ENCODE results near the gene RAMAC.
"Not testable (repeated sequence)": the region's sequence is repeated elsewhere in the genome, so short reads cannot be mapped to it uniquely, and the experiment has no call there.

Gene RAMAC

DNA sequence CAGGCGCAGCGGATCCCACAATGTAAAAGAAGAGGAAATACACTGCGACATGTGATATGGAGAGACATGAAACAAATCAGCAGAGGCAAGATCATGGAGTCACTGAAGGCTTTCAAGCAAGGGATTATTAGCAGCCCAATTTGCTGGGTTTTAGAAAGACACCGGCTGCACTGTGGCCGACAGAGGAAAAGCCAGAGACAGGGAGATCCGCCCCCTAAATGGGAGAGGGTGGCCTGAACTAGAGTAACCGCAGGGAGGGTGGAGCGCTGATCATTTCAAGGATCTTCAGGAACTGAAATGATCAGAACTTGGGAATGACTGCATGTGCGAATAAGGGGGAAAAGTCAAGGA, 26.0 kb downstream of the RAMAC start:
- no peak for DNase-seq (ENCODE audit: low read depth in 1 of 2, low spot score in 1 of 2)

DNA sequence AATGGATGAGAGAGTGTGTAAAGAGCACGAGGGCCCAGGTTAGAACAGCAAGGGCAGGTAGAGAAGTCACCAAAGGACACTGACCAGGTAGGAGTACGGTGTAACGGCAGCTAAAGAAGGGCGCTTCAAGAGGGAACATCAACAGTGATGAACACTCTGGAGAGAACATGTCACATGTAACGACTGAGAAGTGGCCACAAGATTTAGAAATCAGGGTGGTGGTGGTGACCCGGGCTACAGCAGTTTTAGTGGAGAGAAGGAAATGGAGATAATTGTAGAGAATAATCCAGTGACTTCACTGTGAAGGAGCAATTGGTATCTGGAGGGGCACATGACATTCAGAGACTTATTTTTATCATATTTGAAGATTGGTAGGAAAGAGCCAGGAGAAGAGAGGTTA, 26.6 kb downstream of the RAMAC start:
- DNase-seq (ENCODE audit: low read depth in 1 of 2, low spot score in 1 of 2) = no peak

DNA sequence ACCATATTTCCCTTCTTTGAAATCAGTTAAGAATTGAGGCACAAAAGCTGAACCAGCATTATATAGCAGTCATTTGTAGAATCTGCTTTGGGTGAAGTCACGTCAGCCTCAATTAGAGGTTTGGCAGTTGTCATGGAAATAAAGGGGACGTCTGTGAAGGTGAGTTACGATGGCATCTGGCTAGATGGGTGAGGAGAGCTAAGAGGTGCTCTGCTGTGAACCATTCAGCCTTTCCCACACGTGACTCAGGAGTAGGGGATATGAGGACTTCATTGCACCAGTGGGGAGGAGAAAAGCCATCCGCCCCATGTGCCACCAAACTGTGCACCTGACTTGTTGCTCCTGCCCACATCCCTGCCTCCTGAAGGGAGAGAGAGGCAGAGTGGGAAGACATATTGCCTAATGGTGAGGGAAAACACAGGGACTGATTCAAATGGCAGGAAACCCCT, 28.2 kb downstream of the RAMAC start:
- DNase-seq (ENCODE audit: low read depth in 1 of 2, low spot score in 1 of 2) = no peak

DNA sequence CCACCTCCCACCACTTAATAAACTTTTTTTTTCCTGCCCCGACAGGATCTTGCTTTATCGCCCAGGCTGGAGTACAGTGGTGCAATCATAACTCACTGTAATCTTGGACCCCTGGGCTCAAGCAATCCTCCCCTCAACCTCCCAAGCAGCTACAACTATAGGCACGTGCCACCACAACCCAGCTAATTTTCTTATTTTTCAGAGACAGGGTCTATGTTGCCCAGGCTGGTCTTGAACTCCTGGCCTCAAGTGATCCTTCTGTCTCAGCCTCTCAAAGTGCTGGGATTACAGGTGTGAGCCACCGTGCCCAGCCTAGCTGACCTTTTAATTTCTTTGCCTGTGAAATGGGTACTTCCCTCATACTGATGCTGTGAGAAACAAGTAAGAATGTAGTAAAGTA, 29.4 kb downstream of the RAMAC start:
- DNase-seq (ENCODE audit: low read depth in 1 of 2, low spot score in 1 of 2) = no peak

DNA sequence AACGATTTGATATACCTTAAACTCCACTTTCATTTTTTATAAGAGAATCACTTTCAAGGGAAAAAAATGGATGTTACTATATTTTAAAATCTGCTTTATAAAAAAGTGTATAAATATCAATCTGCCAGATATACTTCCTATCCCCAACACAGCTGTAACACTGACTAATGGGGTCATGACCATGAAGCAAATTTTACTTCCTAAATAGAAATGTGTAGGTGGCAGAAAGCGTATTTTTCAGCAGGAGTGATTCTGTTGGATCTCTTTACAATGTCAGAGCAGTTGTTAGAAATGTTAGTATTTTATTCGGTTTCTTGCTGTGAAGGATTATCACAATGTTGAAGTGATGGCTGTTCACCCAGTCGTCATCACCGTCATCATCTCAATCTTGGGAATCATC, 30.9 kb downstream of the RAMAC start:
- DNase-seq (ENCODE audit: low read depth in 1 of 2, low spot score in 1 of 2) = no peak

DNA sequence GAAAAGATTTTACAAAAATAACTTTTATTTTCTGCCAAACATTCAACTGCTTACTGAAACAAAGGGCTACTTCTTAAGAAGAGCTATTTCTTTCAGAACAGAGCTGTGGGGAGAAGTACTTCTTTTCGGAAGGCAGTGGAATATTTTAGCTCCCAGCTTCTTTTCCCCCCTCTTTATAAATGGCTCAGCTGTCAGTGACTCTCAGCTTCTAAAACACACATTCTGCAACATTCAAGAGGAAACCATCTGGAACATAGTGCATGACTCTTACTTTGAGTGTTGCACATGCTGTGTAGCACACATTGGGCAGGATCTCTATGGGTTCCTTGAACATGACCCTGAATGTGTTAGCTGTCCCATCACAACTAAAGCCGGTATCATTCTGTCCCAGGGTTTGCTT, 32.4 kb downstream of the RAMAC start:
- DNase-seq (ENCODE audit: low read depth in 1 of 2, low spot score in 1 of 2) = no peak

DNA sequence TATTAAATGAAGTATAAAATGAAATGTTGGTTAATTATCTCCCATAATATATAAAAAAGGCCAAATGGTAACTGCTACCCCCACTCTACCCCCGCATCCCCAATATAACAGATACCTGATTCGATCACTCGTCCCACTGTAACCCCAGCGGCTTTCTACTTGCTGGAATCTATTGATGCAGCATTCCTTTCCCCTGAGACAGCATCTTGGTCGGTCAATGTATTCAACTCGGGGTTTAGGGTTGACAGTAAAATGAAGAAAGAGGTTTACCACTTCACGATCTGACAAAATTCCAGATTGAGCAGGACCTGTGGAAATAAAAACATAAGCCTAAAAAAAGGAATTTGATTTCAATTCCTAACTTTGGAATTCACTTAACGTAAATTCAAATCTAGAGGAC, 44.0 kb downstream of the RAMAC start:
- DNase-seq (ENCODE audit: low read depth in 1 of 2, low spot score in 1 of 2) = no peak

DNA sequence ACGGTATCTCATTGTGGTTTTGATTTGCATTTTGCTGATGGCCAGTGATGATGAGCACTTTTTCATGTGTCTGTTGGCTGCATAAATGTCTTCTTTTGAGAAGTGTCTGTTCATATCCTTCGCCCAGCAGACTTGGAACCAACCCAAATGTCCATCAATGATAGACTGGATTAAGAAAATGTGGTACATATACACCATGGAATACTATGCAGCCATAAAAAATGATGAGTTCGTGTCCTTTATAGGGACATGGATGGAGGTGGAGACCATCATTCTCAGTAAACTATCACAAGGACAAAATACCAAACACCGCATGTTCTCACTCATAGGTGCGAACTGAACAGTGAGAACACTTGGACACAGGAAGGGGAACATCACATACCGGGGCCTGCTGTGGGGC, 45.2 kb downstream of the RAMAC start:
- not testable (repeated sequence) for DNase-seq (ENCODE audit: low read depth in 1 of 2, low spot score in 1 of 2)

DNA sequence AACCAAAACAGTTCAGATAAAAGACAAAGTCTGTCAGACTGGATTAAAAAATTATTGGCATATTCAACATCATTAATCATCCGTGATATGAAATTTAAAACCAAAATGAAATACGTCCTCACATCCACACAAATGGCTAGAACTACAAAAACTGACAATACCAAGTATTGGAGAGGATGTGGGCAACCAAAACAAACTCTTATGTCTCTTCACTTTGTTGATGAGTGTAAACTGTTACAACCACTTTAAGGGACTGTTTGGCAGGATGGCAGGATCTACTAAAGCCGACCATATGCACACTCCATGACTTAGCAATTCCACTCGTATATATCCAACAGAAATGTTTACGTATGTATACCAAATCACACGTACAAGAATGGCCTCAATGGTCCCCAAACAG, 50.2 kb downstream of the RAMAC start:
- DNase-seq (ENCODE audit: low read depth in 1 of 2, low spot score in 1 of 2) = no peak

DNA sequence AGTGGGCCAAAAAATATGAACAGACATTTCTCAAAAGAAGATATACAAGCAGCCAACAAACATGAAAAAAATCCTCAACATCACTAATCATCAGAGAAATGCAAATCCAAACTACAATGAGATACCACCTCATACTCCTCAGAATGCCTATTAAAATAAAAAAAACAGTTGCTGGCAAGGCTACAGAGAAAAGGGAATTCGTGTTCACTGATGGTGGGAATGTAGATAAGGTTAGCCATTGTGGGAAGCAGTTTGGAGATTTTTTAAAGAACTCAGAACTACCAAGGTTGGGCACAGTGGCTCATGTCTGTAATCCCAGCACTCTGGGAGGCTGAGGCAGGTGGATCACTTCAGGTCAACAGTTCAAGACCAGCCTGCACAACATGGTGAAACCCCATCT, 53.2 kb downstream of the RAMAC start:
- DNase-seq (ENCODE audit: low read depth in 1 of 2, low spot score in 1 of 2) = no peak

All from stimulated activated CD4-positive, alpha-beta T cell treated with anti-CD3 and anti-CD28 coated beads, Interleukin-15, amount 100 ng/mL, for 1 hour (primary cell).